H1 (cell line): ENCODE data around the gene ABCC11. TPM values are rescaled to one million over a fixed set of nuclear protein-coding genes. Genes with fewer than 3 reads are reported as not detected.

Experiments used
- CTCF ChIA-PET: fragments of 300-600 bp; sonication (Branson Sonifier 250); formaldehyde crosslinking; loops from one replicate; lab custom pipeline; 2021; ENCODE audit not compliant: partially characterized antibody; lab: Charles Lee
- POLR2A ChIA-PET: fragments of 300-600 bp; sonication (Branson Sonifier 250); formaldehyde crosslinking; loops from one replicate; lab custom pipeline; 2021; ENCODE audit warnings: inconsistent platforms; ENCODE audit not compliant: partially characterized antibody; lab: Charles Lee
- DNase-seq, 2 experiments: peaks; one replicate each; pipeline versions ENCODE4 v3.0.0 to v3.0.0-alpha.2; 2010 to 2022; ENCODE audit warnings: low spot score in 2 of 2, low read depth in 1 of 2, mixed read lengths in 1 of 2
- FAIRE-seq: peaks from 2 replicates; lab custom pipeline; 2011; peaks lifted over from hg19 to GRCh38; lab: Jason Lieb, UNC
- H2AFZ ChIP-seq: 2 replicates; pipeline ENCODE4 v1.8.1; 2012; ENCODE audit warnings: low read length, inconsistent platforms
- H2AK5ac ChIP-seq: 2 replicates; pipeline ENCODE4 v1.6.1; 2013; ENCODE audit warnings: low read depth, low read length
- H2BK120ac ChIP-seq: replicated peaks from 2 replicates; pipeline ENCODE3; 2013; ENCODE audit warnings: low read depth, low read length, inconsistent platforms
- H2BK12ac ChIP-seq: 2 replicates; pipeline ENCODE4 v1.6.1; 2013; ENCODE audit warnings: low read depth, low read length
- H2BK15ac ChIP-seq: 2 replicates; pipeline ENCODE4 v1.6.1; 2013; ENCODE audit warnings: low read length
- H2BK20ac ChIP-seq: 2 replicates; pipeline ENCODE4 v1.6.1; 2013; ENCODE audit warnings: low read length
- H2BK5ac ChIP-seq: 2 replicates; pipeline ENCODE4 v1.6.1; 2013; ENCODE audit warnings: low read depth, low read length
- H3K14ac ChIP-seq: 2 replicates; pipeline ENCODE4 v1.6.1; 2013; ENCODE audit warnings: inconsistent platforms; ENCODE audit not compliant: insufficient read length
- H3K18ac ChIP-seq: 2 replicates; pipeline ENCODE4 v1.6.1; 2013; ENCODE audit warnings: low read length; ENCODE audit errors: extremely low read depth
- H3K23ac ChIP-seq: 2 replicates; pipeline ENCODE4 v1.6.1; 2013; ENCODE audit warnings: inconsistent platforms; ENCODE audit not compliant: insufficient read length
- H3K23me2 ChIP-seq: 2 replicates; pipeline ENCODE4 v1.6.1; 2013; ENCODE audit warnings: low read depth, low read length
- H3K27ac ChIP-seq: 2 replicates; pipeline ENCODE4 v1.6.1; 2011; ENCODE audit warnings: low read depth, low read length, inconsistent platforms
- H3K27me3 ChIP-seq, 4 experiments: replicated peaks in 1 of 4; 1 replicate in 1 of 4; 2 replicates in 3 of 4; pipeline versions ENCODE4 v1.6.1 to v1.8.1; 2011 to 2013; ENCODE audit warnings: low read length in 3 of 4, mild to moderate bottlenecking in 3 of 4, inconsistent platforms in 2 of 4, mixed read lengths in 2 of 4, moderate library complexity in 1 of 4; ENCODE audit not compliant: control insufficient read depth in 3 of 4, insufficient read depth in 3 of 4; ENCODE audit errors: extremely low read depth in 1 of 4
- H3K36me3 ChIP-seq, 4 experiments: 2 replicates each; pipeline versions ENCODE4 v1.6.1 to v1.8.1; 2011 to 2013; ENCODE audit warnings: mild to moderate bottlenecking in 4 of 4, low read length in 3 of 4, moderate library complexity in 2 of 4, control low read depth in 1 of 4, inconsistent platforms in 1 of 4; ENCODE audit not compliant: insufficient read depth in 4 of 4, control insufficient read depth in 2 of 4
- H3K4ac ChIP-seq: replicated peaks from 2 replicates; pipeline ENCODE3; 2013; ENCODE audit warnings: low read length, low read depth, mixed read lengths, inconsistent platforms; ENCODE audit not compliant: insufficient read length
- H3K4me1 ChIP-seq, 4 experiments: replicated peaks in 1 of 4; 1 replicate in 1 of 4; 2 replicates in 3 of 4; pipeline versions ENCODE4 v1.6.1 to v1.8.1; 2011 to 2013; ENCODE audit warnings: low read length in 3 of 4, inconsistent platforms in 2 of 4, mixed read lengths in 1 of 4; ENCODE audit not compliant: insufficient read depth in 4 of 4, control insufficient read depth in 3 of 4
- H3K4me2 ChIP-seq, 2 experiments: 2 replicates each; pipeline versions ENCODE4 v1.6.1 to v1.8.1; 2011 to 2013; ENCODE audit warnings: low read depth in 2 of 2, low read length in 2 of 2, control low read depth in 1 of 2, inconsistent platforms in 1 of 2, mild to moderate bottlenecking in 1 of 2; ENCODE audit not compliant: insufficient read depth in 1 of 2
- H3K4me3 ChIP-seq, 4 experiments: fragments of 200-600, 300-600 bp in 1 of 4; sonication (generic), shearing (Covaris generic), sonication (Bioruptor Twin) in 1 of 4; 2 replicates each; pipeline versions ENCODE4 v1.5.1 to v1.8.1; 2011 to 2016; ENCODE audit warnings: low read length in 4 of 4, low read depth in 3 of 4, control low read depth in 2 of 4, inconsistent platforms in 2 of 4, mild to moderate bottlenecking in 2 of 4, mixed read lengths in 1 of 4, moderate library complexity in 1 of 4; ENCODE audit not compliant: insufficient read depth in 2 of 4; ENCODE audit errors: extremely low read depth in 1 of 4
- H3K56ac ChIP-seq: replicated peaks from 2 replicates; pipeline ENCODE3; 2013; ENCODE audit warnings: low read depth, mild to moderate bottlenecking, mixed read lengths, low read length, inconsistent platforms; ENCODE audit not compliant: insufficient read length
- H3K79me1 ChIP-seq: 2 replicates; pipeline ENCODE4 v1.6.1; 2013; ENCODE audit warnings: low read depth, low read length, control low read depth
- H3K79me2 ChIP-seq, 2 experiments: 2 replicates each; pipeline versions ENCODE4 v1.6.1 to v1.8.1; 2012 to 2013; ENCODE audit warnings: low read length in 2 of 2, mild to moderate bottlenecking in 2 of 2, inconsistent platforms in 1 of 2; ENCODE audit not compliant: insufficient read depth in 2 of 2, control insufficient read depth in 1 of 2
- H3K9ac ChIP-seq, 4 experiments: replicated peaks in 1 of 4; 1 replicate in 1 of 4; 2 replicates in 3 of 4; pipeline versions ENCODE4 v1.6.1 to v1.8.1; 2011 to 2013; ENCODE audit warnings: low read depth in 3 of 4, low read length in 3 of 4, control low read depth in 2 of 4, mild to moderate bottlenecking in 2 of 4, moderate library complexity in 2 of 4, inconsistent platforms in 1 of 4; ENCODE audit errors: extremely low read depth in 1 of 4
- H3K9me3 ChIP-seq, 2 experiments: 2 replicates each; pipeline versions ENCODE4 v1.6.1 to v1.8.1; 2012 to 2013; ENCODE audit warnings: mild to moderate bottlenecking in 2 of 2, moderate library complexity in 2 of 2, control low read depth in 1 of 2, inconsistent platforms in 1 of 2, low read depth in 1 of 2, low read length in 1 of 2, mixed read lengths in 1 of 2; ENCODE audit not compliant: insufficient read depth in 2 of 2
- H4K20me1 ChIP-seq, 2 experiments: replicated peaks in 1 of 2; 2 replicates each; pipeline versions ENCODE3 to v1.8.1; 2011 to 2013; ENCODE audit warnings: inconsistent platforms in 2 of 2, low read length in 2 of 2, mild to moderate bottlenecking in 1 of 2; ENCODE audit not compliant: insufficient read depth in 2 of 2, control insufficient read depth in 1 of 2
- H4K5ac ChIP-seq: 2 replicates; pipeline ENCODE4 v1.6.1; 2013; ENCODE audit warnings: low read length, low read depth, mixed read lengths, inconsistent platforms; ENCODE audit not compliant: insufficient read length
- H4K8ac ChIP-seq: 2 replicates; pipeline ENCODE4 v1.8.0; 2013; ENCODE audit warnings: mild to moderate bottlenecking, moderate library complexity, low read length, inconsistent platforms; ENCODE audit not compliant: insufficient read depth; ENCODE audit errors: extremely low read depth
- H4K91ac ChIP-seq: replicated peaks from 2 replicates; pipeline ENCODE3; 2013; ENCODE audit warnings: low read length, mixed read lengths, inconsistent platforms; ENCODE audit not compliant: insufficient read length
- ASH2L ChIP-seq: fragments of 200-600, 300-600 bp; sonication (generic); IDR thresholded peaks from one replicate; pipeline ENCODE4 v1.7.1; 2017; ENCODE audit warnings: low read length
- BCL11A ChIP-seq, 2 experiments: IDR thresholded peaks; one replicate each; pipeline ENCODE4 v1.6.1; 2011; ENCODE audit warnings: low read depth in 2 of 2, low read length in 2 of 2, mild to moderate bottlenecking in 2 of 2
- CEBPB ChIP-seq: IDR thresholded peaks from 2 replicates; pipeline ENCODE4 v1.6.1; 2012; ENCODE audit warnings: low read depth, low read length
- CREB1 ChIP-seq: IDR thresholded peaks from 2 replicates; pipeline ENCODE4 v1.6.1; 2012; ENCODE audit warnings: inconsistent platforms
- EP300 ChIP-seq, 2 experiments: IDR thresholded peaks; 1 replicate in 1 of 2; 2 replicates in 1 of 2; pipeline ENCODE4 v1.6.1; 2011 to 2012; ENCODE audit warnings: low read depth in 2 of 2, low read length in 2 of 2, mild to moderate bottlenecking in 2 of 2, borderline replicate concordance in 1 of 2, inconsistent platforms in 1 of 2, moderate library complexity in 1 of 2
- JUND ChIP-seq: IDR thresholded peaks from 2 replicates; pipeline ENCODE4 v1.6.1; 2011; ENCODE audit warnings: mild to moderate bottlenecking, improper control_type of control experiment, low read length
- NANOG ChIP-seq: IDR thresholded peaks from 2 replicates; pipeline ENCODE4 v1.6.1; 2011; ENCODE audit warnings: low read length, low read depth, mild to moderate bottlenecking, inconsistent platforms; ENCODE audit not compliant: insufficient read depth, poor library complexity, severe bottlenecking
- POLR2A ChIP-seq, 2 experiments: IDR thresholded peaks; 1 replicate in 1 of 2; 2 replicates in 1 of 2; pipeline ENCODE4 v1.6.1; 2011; ENCODE audit warnings: low read depth in 2 of 2, low read length in 2 of 2, mild to moderate bottlenecking in 2 of 2; ENCODE audit errors: control extremely low read depth in 1 of 2
- SAP30 ChIP-seq: fragments of 300-600 bp; sonication (generic); IDR thresholded peaks from 2 replicates; pipeline ENCODE4 v1.7.1; 2012; ENCODE audit warnings: low read length, moderate library complexity, mild to moderate bottlenecking, inconsistent platforms; ENCODE audit not compliant: insufficient read depth, insufficient replicate concordance
- ZNF274 ChIP-seq: IDR thresholded peaks from 2 replicates; pipeline ENCODE4 v1.7.0; 2012; ENCODE audit warnings: low read length, borderline replicate concordance; ENCODE audit errors: extremely low read depth
- WGBS, 2 experiments: shearing (Covaris generic) in 1 of 2; methylation state at CpG; one replicate each; pipeline versions ENCODE4 v1.1.6 to v1.1.7; 2013 to 2015; ENCODE audit warnings: low lambda C conversion rate in 2 of 2, mixed read lengths in 2 of 2, inconsistent platforms in 1 of 2, low coverage in 1 of 2, missing lambda C conversion rate in 1 of 2; ENCODE audit not compliant: insufficient replicate concordance in 2 of 2, insufficient coverage in 1 of 2, insufficient read length in 1 of 2; ENCODE audit errors: extremely low coverage in 1 of 2, missing lambda C conversion rate in 1 of 2; 5-methylcytosine and 5-hydroxymethylcytosine counted together
- polyA plus RNA-seq, 7 experiments: library from polyadenylated mRNA; depleted of rRNA in 3 of 7; stranded (reverse) in 5 of 7; unstranded in 2 of 7; fragments of >200 nt in 5 of 7; fragments of 200-250 nt in 2 of 7; gene quantifications; 1 replicate in 5 of 7; 2 replicates in 1 of 7; 4 replicates in 1 of 7; pipeline versions ENCODE4 v1.2.1 to v1.2.3, GENCODE V29; 2011 to 2013; ENCODE audit warnings: missing spikeins in 2 of 7, mixed read lengths in 2 of 7
- total RNA-seq: library from RNA; stranded (reverse); fragmentation: NEBNext Ultra II Directional; extraction: Animal tissue kit (Norgen Biotek cat#: 25700); gene quantifications from 2 replicates; pipeline ENCODE4 v1.2.1, GENCODE V29; 2021
- TF ChIP-seq, protein P1 (sequence below): IDR thresholded peaks from 2 replicates; pipeline ENCODE4 v1.6.1; 2011; ENCODE audit warnings: low read length, improper control_type of control experiment

Gene ABCC11
- total and polyA plus RNA-seq, 2 of the 8 experiments (the other 6 are each of a cell fraction or from before 2014, with no cell fraction given), result 0.06 TPM; not detected in 1

DNA sequence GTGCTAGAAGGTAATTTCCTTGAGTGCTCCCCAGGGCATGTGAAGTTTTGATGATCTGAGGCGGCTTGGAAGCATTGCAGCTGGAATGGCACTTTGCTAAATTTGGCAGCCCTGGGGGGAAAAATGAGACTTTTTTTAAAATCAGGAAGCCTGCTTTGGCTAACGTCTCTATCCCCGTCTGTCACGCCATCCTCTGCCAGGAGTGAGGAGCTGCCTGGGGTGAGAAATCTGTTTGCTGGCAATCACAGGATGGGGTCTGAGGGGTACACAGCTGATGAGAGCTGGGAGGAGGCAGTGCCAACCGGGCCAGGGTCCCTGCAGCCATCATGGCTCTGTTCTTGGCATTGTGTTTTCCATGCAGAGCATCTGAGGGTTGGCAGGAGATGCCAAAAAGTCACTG, 93.6 kb downstream of the ABCC11 start:
- Histone ChIP-seq H3K27me3 (peaks cover 0 to 4% (median 3%) of the 10 kb centered on the region in 4 experiments; a peak in 6 of 7 replicates), H2BK12ac (no peak overlapping the region), H3K27ac (no peak overlapping the region), H2AK5ac (no peak overlapping the region), H3K23me2 (no peaks in the 10 kb centered on the region), H4K5ac (no peak overlapping the region), H3K23ac (no peak overlapping the region), H3K18ac (no peak overlapping the region), H2BK15ac (no peak overlapping the region), H3K9ac (no peak overlapping the region), H4K8ac (no peak overlapping the region), H3K56ac (no peak overlapping the region), H3K4me2 (no peak overlapping the region), H2BK20ac (no peak overlapping the region), H3K4me3 (no peak overlapping the region), H4K91ac (no peak overlapping the region), H3K4me1 (no peaks in the 10 kb centered on the region), H3K9me3 (no peaks in the 10 kb centered on the region), H2BK5ac (no peak overlapping the region), H3K36me3 (no peaks in the 10 kb centered on the region), H3K79me2 (no peaks in the 10 kb centered on the region), H3K79me1 (no peaks in the 10 kb centered on the region), H4K20me1 (no peaks in the 10 kb centered on the region), H3K4ac (no peak overlapping the region), H2AFZ (no peak overlapping the region), H3K14ac (no peak overlapping the region), H2BK120ac (no peak overlapping the region)
- DNase-seq (no peak), FAIRE-seq (no peak)
- 94% methylated on average over 5 of the region's 5 CpGs; no CpG with 5 or more reads in 1 of the 2 experiments for WGBS, 2 experiments
- ChIA-PET POLR2A (no interaction called here), CTCF (interaction anchor here (1.3 kb wide), 1 partner anchor 34 kb away, joined by 4 read pairs; no protein-coding TSS in a partner anchor)
- TF ChIP-seq NANOG, result no peak
- TF ChIP-seq POLR2A (IDR thresholded peaks at IDR 0.05; ENCODE audit: control extremely low read depth in 1 of 2, low read depth in 2 of 2, low read length in 2 of 2), result no peak
- TF ChIP-seq JUND, result no peak
- TF ChIP-seq CEBPB, result no peak
- TF ChIP-seq, protein P1, sequence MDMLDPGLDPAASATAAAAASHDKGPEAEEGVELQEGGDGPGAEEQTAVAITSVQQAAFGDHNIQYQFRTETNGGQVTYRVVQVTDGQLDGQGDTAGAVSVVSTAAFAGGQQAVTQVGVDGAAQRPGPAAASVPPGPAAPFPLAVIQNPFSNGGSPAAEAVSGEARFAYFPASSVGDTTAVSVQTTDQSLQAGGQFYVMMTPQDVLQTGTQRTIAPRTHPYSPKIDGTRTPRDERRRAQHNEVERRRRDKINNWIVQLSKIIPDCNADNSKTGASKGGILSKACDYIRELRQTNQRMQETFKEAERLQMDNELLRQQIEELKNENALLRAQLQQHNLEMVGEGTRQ, result no peak
- TF ChIP-seq EP300 (IDR thresholded peaks at IDR 0.05; ENCODE audit: borderline replicate concordance in 1 of 2, low read depth in 2 of 2, low read length in 2 of 2), result no peak
- TF ChIP-seq ZNF274, result no peak
- TF ChIP-seq BCL11A (IDR thresholded peaks at IDR 0.05; ENCODE audit: low read depth in 2 of 2, low read length in 2 of 2), result no peak
- TF ChIP-seq CREB1, result no peak
- no peak for TF ChIP-seq ASH2L
- no peak for TF ChIP-seq SAP30
